ENCODE results near the gene SCYL3. TPM values are rescaled to one million over a fixed set of nuclear protein-coding genes. Genes with fewer than 3 reads are reported as not detected.

Gene SCYL3
- total and polyA plus RNA-seq, 2 of the 13 experiments (the other 11 are each of a cell fraction or from before 2014, with no cell fraction given): 3.3 to 4.9 TPM

- no peak for TF ChIP-seq GABPA (IDR thresholded peaks at IDR 0.05; ENCODE audit: low read depth, low read length)
- TF ChIP-seq GABPA (CRISPR knock-in tag; IDR thresholded peaks at IDR 0.05; ENCODE audit: low read depth): no peak
- no peak for TF ChIP-seq GPN1 (CRISPR knock-in tag; IDR thresholded peaks at IDR 0.05; ENCODE audit: borderline replicate concordance)
- no peak for TF ChIP-seq TP53 (CRISPR knock-in tag; conservative IDR thresholded peaks at IDR 0.05)
- TF ChIP-seq, protein P1, sequence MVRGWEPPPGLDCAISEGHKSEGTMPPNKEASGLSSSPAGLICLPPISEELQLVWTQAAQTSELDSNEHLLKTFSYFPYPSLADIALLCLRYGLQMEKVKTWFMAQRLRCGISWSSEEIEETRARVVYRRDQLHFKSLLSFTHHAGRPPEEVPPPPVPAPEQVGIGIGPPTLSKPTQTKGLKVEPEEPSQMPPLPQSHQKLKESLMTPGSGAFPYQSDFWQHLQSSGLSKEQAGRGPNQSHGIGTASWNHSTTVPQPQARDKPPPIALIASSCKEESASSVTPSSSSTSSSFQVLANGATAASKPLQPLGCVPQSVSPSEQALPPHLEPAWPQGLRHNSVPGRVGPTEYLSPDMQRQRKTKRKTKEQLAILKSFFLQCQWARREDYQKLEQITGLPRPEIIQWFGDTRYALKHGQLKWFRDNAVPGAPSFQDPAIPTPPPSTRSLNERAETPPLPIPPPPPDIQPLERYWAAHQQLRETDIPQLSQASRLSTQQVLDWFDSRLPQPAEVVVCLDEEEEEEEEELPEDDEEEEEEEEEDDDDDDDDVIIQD (CRISPR knock-in tag; IDR thresholded peaks at IDR 0.05; ENCODE audit: low read depth): no peak
- TF ChIP-seq RARG (CRISPR knock-in tag; IDR thresholded peaks at IDR 0.05; ENCODE audit: low read depth): no peak
- TF ChIP-seq, protein P2, sequence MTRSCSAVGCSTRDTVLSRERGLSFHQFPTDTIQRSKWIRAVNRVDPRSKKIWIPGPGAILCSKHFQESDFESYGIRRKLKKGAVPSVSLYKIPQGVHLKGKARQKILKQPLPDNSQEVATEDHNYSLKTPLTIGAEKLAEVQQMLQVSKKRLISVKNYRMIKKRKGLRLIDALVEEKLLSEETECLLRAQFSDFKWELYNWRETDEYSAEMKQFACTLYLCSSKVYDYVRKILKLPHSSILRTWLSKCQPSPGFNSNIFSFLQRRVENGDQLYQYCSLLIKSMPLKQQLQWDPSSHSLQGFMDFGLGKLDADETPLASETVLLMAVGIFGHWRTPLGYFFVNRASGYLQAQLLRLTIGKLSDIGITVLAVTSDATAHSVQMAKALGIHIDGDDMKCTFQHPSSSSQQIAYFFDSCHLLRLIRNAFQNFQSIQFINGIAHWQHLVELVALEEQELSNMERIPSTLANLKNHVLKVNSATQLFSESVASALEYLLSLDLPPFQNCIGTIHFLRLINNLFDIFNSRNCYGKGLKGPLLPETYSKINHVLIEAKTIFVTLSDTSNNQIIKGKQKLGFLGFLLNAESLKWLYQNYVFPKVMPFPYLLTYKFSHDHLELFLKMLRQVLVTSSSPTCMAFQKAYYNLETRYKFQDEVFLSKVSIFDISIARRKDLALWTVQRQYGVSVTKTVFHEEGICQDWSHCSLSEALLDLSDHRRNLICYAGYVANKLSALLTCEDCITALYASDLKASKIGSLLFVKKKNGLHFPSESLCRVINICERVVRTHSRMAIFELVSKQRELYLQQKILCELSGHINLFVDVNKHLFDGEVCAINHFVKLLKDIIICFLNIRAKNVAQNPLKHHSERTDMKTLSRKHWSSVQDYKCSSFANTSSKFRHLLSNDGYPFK (CRISPR knock-in tag; IDR thresholded peaks at IDR 0.05; ENCODE audit: borderline replicate concordance): no peak
Observed at GRCh38 chr1:169877800-169878491, 15.8 kb downstream of the SCYL3 start (continued).

- FAIRE-seq (no peak), DNase-seq (ENCODE audit: low spot score) (no peak), ATAC-seq (no peak)
- CTCF ChIA-PET (ENCODE audit: low intra/inter-chr PET ratio, low total read pairs): no interaction called here
- Histone ChIP-seq H3K9ac (ENCODE audit: insufficient read depth, low read depth, low read length) (no peak overlapping the region), H3K9me3 (ENCODE audit: low read length) (peaks cover 8% of the 10 kb centered on the region; the same call in 1 of the 2 replicates), H3K4me1 (ENCODE audit: insufficient read depth, low read length) (peaks cover 12% of the 10 kb centered on the region), H3K4me2 (ENCODE audit: low read depth, low read length) (no peak overlapping the region), H3K4me3 (replicated peaks in 1 of 3; ENCODE audit: insufficient read depth in 1 of 3, low read depth in 2 of 3, low read length in 3 of 3) (no peak overlapping the region), H3K36me3 (replicated peaks in 1 of 2; ENCODE audit: control insufficient read depth in 1 of 2, insufficient read depth in 2 of 2, low read length in 2 of 2) (peaks cover 12 to 63% of the 10 kb centered on the region in 2 experiments), H3K27me3 (ENCODE audit: control insufficient read depth in 1 of 2, insufficient read depth in 2 of 2, low read length in 2 of 2) (no peaks in the 10 kb centered on the region), H4K20me1 (ENCODE audit: insufficient read depth, low read length) (no peaks in the 10 kb centered on the region), H3K79me2 (ENCODE audit: insufficient read depth, low read length) (no peaks in the 10 kb centered on the region), H2AFZ (ENCODE audit: low read length) (no peak overlapping the region), H3K27ac (ENCODE audit: extremely low read length, insufficient read depth, low read length) (no peak overlapping the region)
- BruUV-seq (replicated peaks): no TSS peak
- in situ Hi-C loops (cut with HindIII; ENCODE audit: extremely low pct_ligation_motif_present, low pct_unique_long_range_greater_than_20kb) (no loop called here), intact Hi-C loops (cut with micrococcal nuclease; ENCODE audit: unreplicated experiment) (no loop called here)
- 96% methylated on average over 3 of the region's 3 CpGs for WGBS (ENCODE audit: low lambda C conversion rate)
- POLR2A ChIA-PET: no interaction called here
- TF ChIP-seq ZNF205 (CRISPR knock-in tag; IDR thresholded peaks at IDR 0.05) (no peak), HOXA5 (CRISPR knock-in tag; IDR thresholded peaks at IDR 0.05) (no peak), ZNF639 (CRISPR knock-in tag; conservative IDR thresholded peaks at IDR 0.05) (no peak), KMT2A (CRISPR knock-in tag; IDR thresholded peaks at IDR 0.05) (no peak)
Observed at GRCh38 chr1:169874229-169874628, 19.5 kb downstream of the SCYL3 start.

Data from HepG2 (cell line).